GM18498 (cell line): ENCODE measurements around the gene SPAG6.
"Not testable (repeated sequence)": the region's sequence is repeated elsewhere in the genome, so short reads cannot be mapped to it uniquely, and the experiment has no call there.

Experiments
- ATAC-seq: cut with Tn5 transposase; IDR thresholded peaks from one replicate; pipeline ENCODE4 v1.9.1; 2021; ENCODE audit warnings: mild to moderate bottlenecking, moderate library complexity; ENCODE audit not compliant: unreplicated experiment

SPAG6 gene

GRCh38 chr10:22345301-22346095, at the start of gene SPAG6:
SPAG6 (plus strand) TSS chr10:22345496; CDS start chr10:22345612, 116 bp downstream.
- ATAC-seq = no peak

- ATAC-seq = no peak
These were observed 44.1 kb upstream of the SPAG6 start for GRCh38 chr10:22301193-22301592.

GRCh38 chr10:22303461-22303860, 41.8 kb upstream of the SPAG6 start:
- ATAC-seq = no peak

GRCh38 chr10:22305721-22306120, 39.6 kb upstream of the SPAG6 start:
- no peak for ATAC-seq

GRCh38 chr10:22308390-22308789, 36.9 kb upstream of the SPAG6 start:
- peak; percentile 95 for ATAC-seq

GRCh38 chr10:22309180-22310000, 35.9 kb upstream of the SPAG6 start:
- no peak for ATAC-seq

- ATAC-seq = not testable (repeated sequence)
These were observed 35.3 kb upstream of the SPAG6 start for GRCh38 chr10:22310012-22310411.

- ATAC-seq = no peak
These were observed 34.4 kb upstream of the SPAG6 start for GRCh38 chr10:22310928-22311327.

GRCh38 chr10:22314852-22315251, 30.4 kb upstream of the SPAG6 start:
- ATAC-seq = no peak

- peak; percentile 26 for ATAC-seq
These were observed 29.6 kb upstream of the SPAG6 start for GRCh38 chr10:22315455-22316285.

- peak; percentile 64 for ATAC-seq
These were observed 28.8 kb upstream of the SPAG6 start, which contains the start of gene COMMD3 for GRCh38 chr10:22316286-22317075. COMMD3 (plus strand) TSS chr10:22316388; CDS start chr10:22316418, 30 bp downstream.

GRCh38 chr10:22317076-22317370, 28.3 kb upstream of the SPAG6 start:
- ATAC-seq = peak; percentile 30

- ATAC-seq = no peak
These were observed 27.3 kb upstream of the SPAG6 start for GRCh38 chr10:22317771-22318565.

- ATAC-seq = no peak
These were observed 26.5 kb upstream of the SPAG6 start for GRCh38 chr10:22318772-22319171.

GRCh38 chr10:22319547-22319979, 25.7 kb upstream of the SPAG6 start:
- ATAC-seq = no peak

- ATAC-seq = no peak
These were observed 25.2 kb upstream of the SPAG6 start for GRCh38 chr10:22319980-22320558.

GRCh38 chr10:22320591-22321155, 24.6 kb upstream of the SPAG6 start, which contains the start of gene BMI1:
BMI1 (plus strand) TSS chr10:22321099; CDS start chr10:22326450, 5,351 bp downstream.
- peak; percentile 34 for ATAC-seq

- ATAC-seq = peak; percentile 22
These were observed 24.0 kb upstream of the SPAG6 start for GRCh38 chr10:22321156-22321923.
